ENCODE data around the gene TRNAU1AP.

DNA sequence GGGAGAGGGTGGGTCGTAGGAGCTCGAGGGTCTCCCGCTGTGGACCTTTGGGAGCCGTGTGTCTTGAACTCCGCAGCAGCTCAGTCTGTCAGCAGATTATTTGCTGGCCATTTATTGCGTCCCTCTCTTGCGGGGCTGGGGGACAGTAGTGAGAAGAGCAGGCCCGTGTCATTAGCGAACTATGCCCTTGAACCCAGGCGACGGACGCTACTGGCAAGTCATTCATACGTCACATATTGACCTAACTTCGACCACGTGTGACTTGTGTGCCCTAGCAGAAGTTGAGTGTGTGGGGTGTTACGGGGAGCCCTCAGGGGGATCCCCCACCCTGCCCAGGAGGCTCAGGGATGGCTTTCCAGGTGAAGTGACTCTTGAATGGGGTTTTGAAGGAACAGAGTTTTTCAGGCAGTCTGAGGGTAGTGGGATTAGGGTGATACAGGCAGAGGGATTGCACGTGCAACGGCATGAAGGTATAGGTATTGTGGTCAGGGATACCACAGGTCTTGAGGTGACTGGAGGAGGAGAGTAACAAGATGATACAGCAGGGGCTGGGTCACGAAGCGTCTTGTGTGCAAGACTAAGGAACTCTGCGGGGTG, 34.0 kb upstream of the TRNAU1AP start:
- TF ChIP-seq, protein P1, sequence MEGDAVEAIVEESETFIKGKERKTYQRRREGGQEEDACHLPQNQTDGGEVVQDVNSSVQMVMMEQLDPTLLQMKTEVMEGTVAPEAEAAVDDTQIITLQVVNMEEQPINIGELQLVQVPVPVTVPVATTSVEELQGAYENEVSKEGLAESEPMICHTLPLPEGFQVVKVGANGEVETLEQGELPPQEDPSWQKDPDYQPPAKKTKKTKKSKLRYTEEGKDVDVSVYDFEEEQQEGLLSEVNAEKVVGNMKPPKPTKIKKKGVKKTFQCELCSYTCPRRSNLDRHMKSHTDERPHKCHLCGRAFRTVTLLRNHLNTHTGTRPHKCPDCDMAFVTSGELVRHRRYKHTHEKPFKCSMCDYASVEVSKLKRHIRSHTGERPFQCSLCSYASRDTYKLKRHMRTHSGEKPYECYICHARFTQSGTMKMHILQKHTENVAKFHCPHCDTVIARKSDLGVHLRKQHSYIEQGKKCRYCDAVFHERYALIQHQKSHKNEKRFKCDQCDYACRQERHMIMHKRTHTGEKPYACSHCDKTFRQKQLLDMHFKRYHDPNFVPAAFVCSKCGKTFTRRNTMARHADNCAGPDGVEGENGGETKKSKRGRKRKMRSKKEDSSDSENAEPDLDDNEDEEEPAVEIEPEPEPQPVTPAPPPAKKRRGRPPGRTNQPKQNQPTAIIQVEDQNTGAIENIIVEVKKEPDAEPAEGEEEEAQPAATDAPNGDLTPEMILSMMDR (IDR thresholded peaks at IDR 0.05; ENCODE audit: low read depth, low read length) = no peak
- TF ChIP-seq EZH2phosphoT487 (IDR thresholded peaks at IDR 0.05; ENCODE audit: low read depth) = no peak

Measured in OCI-LY3 (cell line).